Measurements from ENCODE around the gene BAK1. TPM values are rescaled to one million over a fixed set of nuclear protein-coding genes. Genes with fewer than 3 reads are reported as not detected.

The BAK1 gene
- total and polyA plus RNA-seq, 2 of the 13 experiments (the other 11 are each of a cell fraction or from before 2014, with no cell fraction given): 15.0 to 23.8 TPM

DNA sequence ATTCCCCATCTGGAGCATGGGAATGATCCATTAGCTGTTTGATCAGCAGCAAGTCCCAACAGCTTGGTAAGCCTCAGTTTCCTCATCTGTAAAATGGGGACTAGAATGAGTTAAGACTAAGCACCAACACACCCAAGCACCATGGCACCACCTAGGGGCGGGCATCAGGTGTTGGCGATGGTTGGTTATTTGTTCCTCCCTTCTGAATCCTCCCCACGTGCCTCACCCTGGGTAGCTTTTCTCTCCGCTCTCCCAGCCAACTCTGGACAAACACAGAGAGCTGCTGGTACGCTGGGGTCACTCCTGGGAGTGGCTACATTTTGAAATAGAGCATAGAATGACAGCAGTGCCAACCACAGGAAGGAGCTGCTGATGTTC is 27.7 kb upstream of the BAK1 start (continued):
- TF ChIP-seq, protein P1, sequence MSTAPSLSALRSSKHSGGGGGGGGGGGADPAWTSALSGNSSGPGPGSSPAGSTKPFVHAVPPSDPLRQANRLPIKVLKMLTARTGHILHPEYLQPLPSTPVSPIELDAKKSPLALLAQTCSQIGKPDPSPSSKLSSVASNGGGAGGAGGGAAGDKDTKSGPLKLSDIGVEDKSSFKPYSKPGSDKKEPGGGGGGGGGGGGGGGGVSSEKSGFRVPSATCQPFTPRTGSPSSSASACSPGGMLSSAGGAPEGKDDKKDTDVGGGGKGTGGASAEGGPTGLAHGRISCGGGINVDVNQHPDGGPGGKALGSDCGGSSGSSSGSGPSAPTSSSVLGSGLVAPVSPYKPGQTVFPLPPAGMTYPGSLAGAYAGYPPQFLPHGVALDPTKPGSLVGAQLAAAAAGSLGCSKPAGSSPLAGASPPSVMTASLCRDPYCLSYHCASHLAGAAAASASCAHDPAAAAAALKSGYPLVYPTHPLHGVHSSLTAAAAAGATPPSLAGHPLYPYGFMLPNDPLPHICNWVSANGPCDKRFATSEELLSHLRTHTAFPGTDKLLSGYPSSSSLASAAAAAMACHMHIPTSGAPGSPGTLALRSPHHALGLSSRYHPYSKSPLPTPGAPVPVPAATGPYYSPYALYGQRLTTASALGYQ (CRISPR knock-in tag; IDR thresholded peaks at IDR 0.05): no peak
- TF ChIP-seq FOSL1 (CRISPR knock-in tag; IDR thresholded peaks at IDR 0.05; ENCODE audit: borderline replicate concordance) (no peak), SMC3 (IDR thresholded peaks at IDR 0.05; ENCODE audit: low read length) (peak; percentile 72; the same call in 1 of the 2 replicates), ZFX (CRISPR knock-in tag; IDR thresholded peaks at IDR 0.05; ENCODE audit: low read depth) (0 out of 2 replicates have a peak, but pooled peaks have one; percentile 31), ZBTB42 (CRISPR knock-in tag; IDR thresholded peaks at IDR 0.05) (no peak), NCOA2 (CRISPR knock-in tag; IDR thresholded peaks at IDR 0.05) (0 out of 2 replicates have a peak, but pooled peaks have one; percentile 2), BCL6 (CRISPR knock-in tag; IDR thresholded peaks at IDR 0.05) (0 out of 2 replicates have a peak, but pooled peaks have one; percentile 10), TBX2 (CRISPR knock-in tag; IDR thresholded peaks at IDR 0.05; ENCODE audit: borderline replicate concordance) (peak; percentile 57; the same call in 1 of the 2 replicates), ZNF501 (CRISPR knock-in tag; IDR thresholded peaks at IDR 0.05) (peak; percentile 29; the same call in 1 of the 2 replicates), MTA3 (CRISPR knock-in tag; IDR thresholded peaks at IDR 0.05) (no peak), ZNF891 (CRISPR knock-in tag; IDR thresholded peaks at IDR 0.05) (no peak), FOSL2 (CRISPR knock-in tag; IDR thresholded peaks at IDR 0.05) (peak; percentile 56; the same call in 1 of the 2 replicates), ZNF274 (CRISPR knock-in tag; IDR thresholded peaks at IDR 0.05) (no peak), TRIM24 (CRISPR knock-in tag; IDR thresholded peaks at IDR 0.05) (no peak)
- TF ChIP-seq, protein P2, sequence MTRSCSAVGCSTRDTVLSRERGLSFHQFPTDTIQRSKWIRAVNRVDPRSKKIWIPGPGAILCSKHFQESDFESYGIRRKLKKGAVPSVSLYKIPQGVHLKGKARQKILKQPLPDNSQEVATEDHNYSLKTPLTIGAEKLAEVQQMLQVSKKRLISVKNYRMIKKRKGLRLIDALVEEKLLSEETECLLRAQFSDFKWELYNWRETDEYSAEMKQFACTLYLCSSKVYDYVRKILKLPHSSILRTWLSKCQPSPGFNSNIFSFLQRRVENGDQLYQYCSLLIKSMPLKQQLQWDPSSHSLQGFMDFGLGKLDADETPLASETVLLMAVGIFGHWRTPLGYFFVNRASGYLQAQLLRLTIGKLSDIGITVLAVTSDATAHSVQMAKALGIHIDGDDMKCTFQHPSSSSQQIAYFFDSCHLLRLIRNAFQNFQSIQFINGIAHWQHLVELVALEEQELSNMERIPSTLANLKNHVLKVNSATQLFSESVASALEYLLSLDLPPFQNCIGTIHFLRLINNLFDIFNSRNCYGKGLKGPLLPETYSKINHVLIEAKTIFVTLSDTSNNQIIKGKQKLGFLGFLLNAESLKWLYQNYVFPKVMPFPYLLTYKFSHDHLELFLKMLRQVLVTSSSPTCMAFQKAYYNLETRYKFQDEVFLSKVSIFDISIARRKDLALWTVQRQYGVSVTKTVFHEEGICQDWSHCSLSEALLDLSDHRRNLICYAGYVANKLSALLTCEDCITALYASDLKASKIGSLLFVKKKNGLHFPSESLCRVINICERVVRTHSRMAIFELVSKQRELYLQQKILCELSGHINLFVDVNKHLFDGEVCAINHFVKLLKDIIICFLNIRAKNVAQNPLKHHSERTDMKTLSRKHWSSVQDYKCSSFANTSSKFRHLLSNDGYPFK (CRISPR knock-in tag; IDR thresholded peaks at IDR 0.05; ENCODE audit: borderline replicate concordance): no peak
- TF ChIP-seq, protein P3, sequence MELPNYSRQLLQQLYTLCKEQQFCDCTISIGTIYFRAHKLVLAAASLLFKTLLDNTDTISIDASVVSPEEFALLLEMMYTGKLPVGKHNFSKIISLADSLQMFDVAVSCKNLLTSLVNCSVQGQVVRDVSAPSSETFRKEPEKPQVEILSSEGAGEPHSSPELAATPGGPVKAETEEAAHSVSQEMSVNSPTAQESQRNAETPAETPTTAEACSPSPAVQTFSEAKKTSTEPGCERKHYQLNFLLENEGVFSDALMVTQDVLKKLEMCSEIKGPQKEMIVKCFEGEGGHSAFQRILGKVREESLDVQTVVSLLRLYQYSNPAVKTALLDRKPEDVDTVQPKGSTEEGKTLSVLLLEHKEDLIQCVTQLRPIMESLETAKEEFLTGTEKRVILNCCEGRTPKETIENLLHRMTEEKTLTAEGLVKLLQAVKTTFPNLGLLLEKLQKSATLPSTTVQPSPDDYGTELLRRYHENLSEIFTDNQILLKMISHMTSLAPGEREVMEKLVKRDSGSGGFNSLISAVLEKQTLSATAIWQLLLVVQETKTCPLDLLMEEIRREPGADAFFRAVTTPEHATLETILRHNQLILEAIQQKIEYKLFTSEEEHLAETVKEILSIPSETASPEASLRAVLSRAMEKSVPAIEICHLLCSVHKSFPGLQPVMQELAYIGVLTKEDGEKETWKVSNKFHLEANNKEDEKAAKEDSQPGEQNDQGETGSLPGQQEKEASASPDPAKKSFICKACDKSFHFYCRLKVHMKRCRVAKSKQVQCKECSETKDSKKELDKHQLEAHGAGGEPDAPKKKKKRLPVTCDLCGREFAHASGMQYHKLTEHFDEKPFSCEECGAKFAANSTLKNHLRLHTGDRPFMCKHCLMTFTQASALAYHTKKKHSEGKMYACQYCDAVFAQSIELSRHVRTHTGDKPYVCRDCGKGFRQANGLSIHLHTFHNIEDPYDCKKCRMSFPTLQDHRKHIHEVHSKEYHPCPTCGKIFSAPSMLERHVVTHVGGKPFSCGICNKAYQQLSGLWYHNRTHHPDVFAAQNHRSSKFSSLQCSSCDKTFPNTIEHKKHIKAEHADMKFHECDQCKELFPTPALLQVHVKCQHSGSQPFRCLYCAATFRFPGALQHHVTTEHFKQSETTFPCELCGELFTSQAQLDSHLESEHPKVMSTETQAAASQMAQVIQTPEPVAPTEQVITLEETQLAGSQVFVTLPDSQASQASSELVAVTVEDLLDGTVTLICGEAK (IDR thresholded peaks at IDR 0.05): no peak
- TF ChIP-seq, protein P3 (CRISPR knock-in tag; IDR thresholded peaks at IDR 0.05): no peak

Measured in HepG2 (cell line).